CD4-positive, alpha-beta T cell treated with Interleukin-6 at 100 ng/mL for 8 hours (primary cell): ENCODE measurements around the gene C19orf12.

Source experiments
- DNase-seq: peaks from one replicate; pipeline ENCODE4 v3.0.0-alpha.2; 2020; ENCODE audit warnings: mixed read lengths, low spot score

Gene C19orf12

GRCh38 chr19:29663861-29664752 is 51.0 kb downstream of the C19orf12 start:
- no peak for DNase-seq

- DNase-seq: no peak
Measured at GRCh38 chr19:29662604-29663404, 52.3 kb downstream of the C19orf12 start.

- no peak for DNase-seq
Measured at GRCh38 chr19:29662278-29662603, 52.8 kb downstream of the C19orf12 start.

GRCh38 chr19:29660835-29661234 is 54.2 kb downstream of the C19orf12 start:
- DNase-seq: no peak

- DNase-seq: no peak
Measured at GRCh38 chr19:29658221-29658991, 56.7 kb downstream of the C19orf12 start.

- DNase-seq: no peak
Measured at GRCh38 chr19:29655648-29656335, 59.3 kb downstream of the C19orf12 start.

GRCh38 chr19:29653398-29653797 is 61.7 kb downstream of the C19orf12 start:
- DNase-seq: no peak

- no peak for DNase-seq
Measured at GRCh38 chr19:29651622-29652394, 63.3 kb downstream of the C19orf12 start.

- DNase-seq: no peak
Measured at GRCh38 chr19:29650772-29651387, 64.2 kb downstream of the C19orf12 start.
